ENCODE measurements around the gene SHISA6.

Gene SHISA6

DNA sequence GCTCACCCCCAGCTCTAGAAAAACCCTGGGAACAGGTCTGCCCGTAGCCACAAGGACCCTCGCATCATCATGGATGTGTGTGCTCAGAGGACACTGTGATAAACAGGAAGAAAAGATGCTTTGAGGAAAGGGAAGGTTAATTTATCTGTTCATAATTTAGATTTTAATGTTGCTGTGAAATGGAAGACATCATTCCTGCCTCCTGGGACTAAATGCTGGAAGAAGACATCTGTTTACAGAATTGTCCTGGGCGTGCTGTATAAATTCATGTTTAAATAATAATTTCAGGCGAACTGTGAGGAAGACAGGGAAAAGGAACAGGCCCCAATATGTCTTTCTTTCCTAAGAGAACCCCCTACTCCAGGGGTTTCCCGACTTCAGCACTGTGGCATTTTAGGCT lies 112.6 kb downstream of the SHISA6 start:
- no peak for DNase-seq (ENCODE audit: low spot score)

DNA sequence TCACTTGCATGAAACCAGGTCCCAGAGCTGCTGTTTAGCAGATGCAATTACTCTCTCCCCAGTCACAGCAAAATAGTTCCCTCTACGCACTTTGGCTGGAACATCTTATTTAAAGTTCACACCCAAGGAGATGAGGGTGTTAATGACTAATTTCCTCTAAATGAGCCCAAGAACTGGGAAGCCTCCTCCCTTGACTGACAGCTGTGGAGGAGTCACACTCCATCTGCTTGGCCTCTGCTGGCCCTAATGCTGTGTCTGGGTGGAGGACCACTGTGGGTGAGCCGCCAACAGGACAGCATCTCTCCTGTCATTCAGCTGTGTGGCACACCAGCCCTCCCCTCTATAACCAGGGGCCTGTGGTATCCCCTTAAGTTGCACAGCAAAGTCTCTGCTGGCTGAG lies 115.4 kb downstream of the SHISA6 start:
- no peak for DNase-seq (ENCODE audit: low spot score)

GRCh38 chr17:11363565-11364117 lies 122.6 kb downstream of the SHISA6 start:
- DNase-seq (ENCODE audit: low spot score) = no peak

GRCh38 chr17:11366272-11366850 lies 125.3 kb downstream of the SHISA6 start:
- no peak for DNase-seq (ENCODE audit: low spot score)

- no peak for DNase-seq (ENCODE audit: low spot score)
Observed at GRCh38 chr17:11369575-11369974, 128.6 kb downstream of the SHISA6 start.

DNA sequence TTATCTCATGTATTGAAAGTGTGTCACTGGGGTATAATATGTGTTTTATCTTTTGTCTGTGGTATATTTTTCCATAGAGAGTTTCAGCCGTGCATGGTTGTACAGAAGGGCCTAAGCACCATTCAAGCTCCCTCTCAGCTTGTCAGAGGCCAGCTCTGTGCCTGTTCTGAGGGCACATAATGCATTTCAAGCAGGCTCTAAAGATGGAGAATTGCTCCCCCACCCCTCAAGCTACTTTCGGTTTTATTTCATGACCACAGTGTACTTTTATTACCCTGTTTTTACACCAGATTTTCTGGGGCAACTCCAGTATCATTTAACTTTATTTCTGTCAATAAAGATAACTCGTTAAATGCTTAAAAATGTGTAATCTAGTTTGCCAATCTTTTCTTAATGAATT lies 131.7 kb downstream of the SHISA6 start:
- no peak for DNase-seq (ENCODE audit: low spot score)

DNA sequence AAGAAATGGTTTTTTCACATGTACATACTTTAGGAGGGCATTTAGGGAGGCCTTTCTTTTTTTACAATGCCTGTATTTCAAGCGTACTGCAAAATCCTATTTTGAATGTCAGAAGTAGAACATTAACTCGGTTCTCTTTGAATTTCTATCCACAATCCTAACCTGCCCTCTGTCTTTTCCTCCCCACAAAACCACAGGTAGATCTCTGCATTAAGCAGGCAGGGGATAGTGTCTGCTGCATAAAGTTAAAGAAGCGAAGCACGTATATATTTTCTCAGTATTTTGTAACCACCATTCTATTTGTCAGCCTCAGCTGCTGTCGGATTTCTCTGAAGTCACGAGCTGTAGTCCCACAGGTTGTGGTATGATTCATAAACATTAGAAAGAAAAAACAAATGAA lies 137.5 kb downstream of the SHISA6 start:
- DNase-seq (ENCODE audit: low spot score) = no peak

GRCh38 chr17:11380761-11381160 lies 139.7 kb downstream of the SHISA6 start:
- DNase-seq (ENCODE audit: low spot score) = no peak

DNA sequence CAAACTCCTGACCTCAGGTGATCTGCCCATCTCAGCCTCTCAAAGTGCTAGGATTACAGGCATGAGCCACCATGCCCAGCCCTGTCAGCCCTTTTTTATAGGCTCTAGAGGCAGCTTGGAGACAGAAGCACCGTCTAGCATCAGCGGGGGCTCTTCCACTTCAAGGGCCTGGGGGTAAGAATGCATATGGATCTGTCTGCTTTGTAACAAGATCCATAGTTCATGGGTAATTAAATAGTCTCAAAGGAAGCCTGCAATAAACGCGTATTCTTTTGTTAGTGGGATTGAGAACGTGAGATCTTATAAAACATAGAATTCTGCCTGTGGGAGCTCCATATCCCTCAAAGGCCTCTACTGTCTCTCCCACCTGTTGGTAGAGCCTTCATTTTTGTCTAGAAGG lies 142.1 kb downstream of the SHISA6 start:
- DNase-seq (ENCODE audit: low spot score) = no peak

DNA sequence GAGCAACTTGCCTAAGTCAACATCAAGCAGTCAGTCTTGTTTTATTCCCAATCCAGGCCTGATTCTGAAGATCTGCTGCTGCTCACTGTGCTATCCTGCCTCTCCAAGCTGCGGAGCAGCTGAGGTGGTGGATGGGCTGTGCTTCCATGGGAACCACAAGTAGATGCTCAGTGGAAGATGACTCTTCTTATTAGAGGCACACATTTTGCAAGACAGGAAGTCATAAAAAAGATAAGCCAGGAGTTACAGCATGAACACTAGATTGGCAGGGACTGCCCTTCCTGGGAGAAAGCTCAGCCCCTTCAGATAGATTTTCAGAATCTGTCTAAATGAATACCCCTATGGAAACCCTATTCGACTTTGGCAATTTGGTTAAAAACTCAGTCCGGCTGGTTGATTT lies 143.1 kb downstream of the SHISA6 start:
- no peak for DNase-seq (ENCODE audit: low spot score)

DNA sequence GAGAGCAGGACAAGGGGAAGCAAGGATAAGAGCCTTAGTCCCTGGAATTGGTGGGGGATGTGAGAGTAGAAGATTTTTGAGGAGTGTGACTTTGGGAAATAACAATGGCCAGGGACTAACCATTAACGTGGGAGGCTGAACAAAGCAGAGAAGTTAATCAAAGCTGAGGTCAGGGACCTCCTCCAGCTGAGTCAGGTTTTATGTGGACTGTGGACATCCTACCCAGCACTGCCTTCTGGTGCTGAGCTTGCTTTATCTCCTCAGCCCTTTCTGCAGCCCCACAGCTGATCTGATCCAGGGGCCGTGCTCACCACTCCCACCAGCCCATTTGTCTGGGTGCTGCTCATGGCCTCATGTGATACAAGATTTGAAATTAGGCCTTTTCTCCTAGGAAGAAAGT lies 146.6 kb downstream of the SHISA6 start:
- DNase-seq (ENCODE audit: low spot score) = no peak

- no peak for DNase-seq (ENCODE audit: low spot score)
Observed at GRCh38 chr17:11388054-11388453, 147.0 kb downstream of the SHISA6 start.

DNA sequence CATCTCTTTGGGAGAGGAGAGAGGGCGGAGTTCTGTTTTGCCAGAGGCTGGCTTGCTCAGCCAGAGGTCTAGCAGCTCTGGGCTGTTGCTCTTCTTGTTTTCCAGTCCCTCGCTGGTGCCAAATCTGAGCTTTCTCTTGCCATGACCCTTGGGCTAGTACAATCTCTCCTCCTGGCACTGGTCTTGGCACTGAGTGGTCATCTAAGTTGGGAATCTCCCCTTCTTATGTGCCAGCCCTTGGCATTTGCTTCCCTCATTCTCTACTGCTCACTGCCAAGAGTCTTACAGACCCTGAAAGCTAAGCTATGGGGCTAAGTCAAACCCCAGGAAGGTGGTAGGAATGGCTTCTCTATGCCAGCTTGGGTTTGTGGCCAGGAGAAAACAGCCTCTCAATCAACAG lies 148.6 kb downstream of the SHISA6 start:
- DNase-seq (ENCODE audit: low spot score) = no peak

DNA sequence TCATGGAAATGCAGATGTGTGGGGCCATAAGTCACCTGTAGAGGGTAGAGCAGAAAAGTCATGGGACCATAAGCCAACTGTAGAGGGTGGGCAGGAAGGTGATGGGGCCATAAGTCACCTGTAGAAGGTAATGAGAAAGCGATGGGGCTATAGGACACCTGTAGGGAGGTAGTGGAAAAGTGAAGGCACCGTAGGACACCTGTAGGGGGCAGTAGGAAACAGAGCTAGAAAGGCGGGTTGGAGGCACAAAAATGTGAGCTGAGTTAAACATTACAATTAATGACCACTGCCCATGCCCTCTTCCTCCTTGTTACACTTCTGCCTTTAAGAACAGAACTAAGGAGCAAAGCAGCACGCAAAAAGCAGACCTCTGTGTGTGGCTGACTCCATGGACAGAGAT lies 150.1 kb downstream of the SHISA6 start:
- no peak for DNase-seq (ENCODE audit: low spot score)

GRCh38 chr17:11404431-11405276 lies 163.6 kb downstream of the SHISA6 start:
- DNase-seq (ENCODE audit: low spot score) = peak; percentile 44

- DNase-seq (ENCODE audit: low spot score) = no peak
Observed at GRCh38 chr17:11406716-11407115, 165.7 kb downstream of the SHISA6 start.

GRCh38 chr17:11412654-11413053 lies 171.6 kb downstream of the SHISA6 start:
- no peak for DNase-seq (ENCODE audit: low spot score)

DNA sequence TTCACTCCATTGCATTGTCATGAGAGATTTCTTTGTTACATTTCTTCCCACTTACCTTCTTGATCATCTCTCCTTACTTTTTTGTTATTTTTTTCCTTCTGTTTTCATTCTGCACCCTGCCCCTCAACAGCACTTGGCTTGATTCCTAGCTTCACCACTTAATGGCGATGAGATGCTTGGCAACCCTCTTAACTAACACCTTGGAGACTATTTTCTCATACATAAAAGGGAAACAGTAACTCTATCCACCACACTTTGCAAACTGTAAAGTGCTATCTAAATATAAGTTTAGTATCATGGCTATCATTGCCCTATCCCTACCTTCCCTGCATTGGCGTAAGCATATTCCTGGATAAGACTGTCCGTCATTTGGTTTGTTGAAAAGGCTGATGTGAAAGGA lies 177.3 kb downstream of the SHISA6 start:
- no peak for DNase-seq (ENCODE audit: low spot score)

GRCh38 chr17:11430751-11431150 lies 189.7 kb downstream of the SHISA6 start:
- DNase-seq (ENCODE audit: low spot score) = no peak

GRCh38 chr17:11438673-11439072 lies 197.7 kb downstream of the SHISA6 start:
- DNase-seq (ENCODE audit: low spot score) = no peak

DNA sequence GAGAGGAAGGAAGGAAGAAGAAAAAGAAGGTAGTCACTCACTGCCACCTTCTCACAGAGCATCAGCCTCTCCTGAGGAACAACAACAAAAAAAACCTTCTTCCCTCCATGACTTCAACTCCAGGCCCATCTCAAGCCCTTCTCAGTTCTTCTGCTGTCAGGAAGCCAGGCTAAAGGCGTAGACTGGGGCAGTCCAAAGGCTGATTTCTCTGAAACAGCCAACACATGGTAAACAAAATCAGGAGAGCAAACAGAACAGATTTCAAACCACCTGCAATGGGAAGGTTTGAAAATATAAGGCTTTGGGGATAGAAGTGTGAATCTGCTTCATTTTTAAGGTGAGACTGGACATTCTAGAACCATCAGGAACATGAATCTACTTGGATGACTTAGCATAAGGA lies 200.0 kb downstream of the SHISA6 start:
- no peak for DNase-seq (ENCODE audit: low spot score)

DNA sequence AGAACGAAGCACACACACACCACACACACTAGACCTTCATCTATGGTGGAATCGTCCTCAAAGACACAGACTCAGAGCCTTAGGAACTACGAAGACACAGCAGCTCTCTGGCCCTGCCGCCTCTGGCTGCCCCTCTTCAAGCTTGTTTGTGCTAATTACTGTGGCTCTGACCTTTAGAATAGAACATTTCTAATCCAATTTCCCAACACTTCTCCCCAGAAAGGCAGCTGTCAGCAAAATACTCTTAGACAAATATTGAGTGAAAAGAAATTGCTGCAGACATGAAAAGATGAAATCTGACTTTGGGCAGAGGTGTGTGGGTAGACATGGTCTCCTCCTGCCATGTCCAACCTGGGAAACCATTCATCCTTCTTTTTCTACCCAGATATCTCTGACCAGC lies 205.3 kb downstream of the SHISA6 start:
- no peak for DNase-seq (ENCODE audit: low spot score)

- DNase-seq (ENCODE audit: low spot score) = no peak
Observed at GRCh38 chr17:11454096-11454495, 213.1 kb downstream of the SHISA6 start.

GRCh38 chr17:11458279-11458678 lies 217.3 kb downstream of the SHISA6 start:
- no peak for DNase-seq (ENCODE audit: low spot score)

All from kidney capillary endothelial cell (primary cell).